Activated naive CD4-positive, alpha-beta T cell (primary cell): ENCODE data around the gene ANKLE1.
"Not testable (repeated sequence)": the region's sequence is repeated elsewhere in the genome, so short reads cannot be mapped to it uniquely, and the experiment has no call there.

Source experiments
- DNase-seq, 4 experiments: peaks; one replicate each; lab custom pipeline; 2025; lab: John Stamatoyannopoulos, UW

ANKLE1 gene

GRCh38 chr19:17246681-17247425, 34.8 kb upstream of the ANKLE1 start:
- DNase-seq = no peak

DNA sequence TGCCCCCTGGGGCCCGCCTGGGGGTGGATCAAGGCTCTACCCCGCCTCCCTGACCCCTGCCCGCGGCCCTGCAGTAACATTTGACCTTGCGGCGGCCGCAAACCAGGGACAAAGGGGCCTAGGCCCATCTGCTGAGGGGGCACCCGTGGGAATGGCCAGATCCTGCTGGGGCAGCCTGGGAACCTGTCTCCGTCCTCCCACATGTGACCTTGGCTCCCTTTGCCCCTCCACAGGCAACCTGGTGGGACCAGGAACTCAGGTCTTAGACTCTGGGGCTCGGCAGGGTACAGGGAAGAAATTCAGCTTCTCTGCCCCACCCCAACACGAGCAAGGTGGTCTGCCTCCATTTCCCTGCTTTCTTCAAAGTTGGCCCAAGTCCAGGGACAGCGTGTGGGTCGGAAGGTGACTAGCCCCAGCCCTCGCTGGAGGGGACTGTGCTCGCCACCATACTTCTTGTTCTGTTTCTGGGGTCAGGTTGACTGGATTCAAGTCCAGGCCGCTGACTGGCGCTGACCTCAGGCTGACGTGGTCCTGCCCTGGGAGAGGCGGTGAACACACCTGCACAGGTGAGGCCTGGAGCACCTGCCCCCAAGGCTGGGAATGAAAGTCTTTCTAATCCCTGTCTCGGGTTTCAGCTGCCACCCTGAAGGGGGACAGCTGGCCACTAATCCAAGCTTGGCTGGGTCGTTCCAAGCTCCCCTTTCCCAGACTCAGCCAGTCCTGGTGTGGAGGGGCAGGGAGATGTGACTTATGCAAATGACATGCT, 33.5 kb upstream of the ANKLE1 start:
- DNase-seq = no peak

DNA sequence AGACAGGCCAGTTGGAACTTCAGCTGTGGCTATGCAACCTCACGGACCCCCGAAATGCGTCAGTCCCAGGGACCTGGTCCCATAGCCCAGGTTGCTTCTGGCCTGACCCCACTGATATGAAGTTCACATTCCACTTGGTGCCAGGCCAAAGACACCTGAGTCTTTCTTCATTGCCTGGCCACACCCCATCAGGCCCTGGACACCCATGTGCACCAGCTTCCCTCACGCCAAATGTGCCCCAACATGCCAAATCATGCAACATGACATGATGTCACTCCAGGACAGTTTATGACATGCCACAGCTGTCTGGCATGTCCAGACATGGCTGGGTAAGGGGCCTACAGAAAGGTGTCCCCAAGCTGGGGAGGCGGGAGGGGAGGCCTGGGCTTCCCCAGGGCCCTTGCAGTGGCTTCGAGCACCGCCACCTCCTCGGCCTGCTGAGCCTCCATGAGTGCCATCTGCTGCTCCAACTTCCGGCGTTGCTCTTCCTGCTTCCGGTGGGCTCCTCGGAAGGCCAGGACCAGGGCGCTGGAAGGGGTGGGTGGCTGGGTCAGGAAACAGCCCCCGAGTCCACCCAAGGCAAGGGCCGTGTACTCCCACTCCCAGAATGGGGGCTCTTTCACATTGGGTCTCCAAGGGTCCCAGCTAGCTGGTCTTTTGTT, 31.7 kb upstream of the ANKLE1 start:
- no peak for DNase-seq

- no peak for DNase-seq
These were observed 27.1 kb upstream of the ANKLE1 start for GRCh38 chr19:17254636-17255035.

DNA sequence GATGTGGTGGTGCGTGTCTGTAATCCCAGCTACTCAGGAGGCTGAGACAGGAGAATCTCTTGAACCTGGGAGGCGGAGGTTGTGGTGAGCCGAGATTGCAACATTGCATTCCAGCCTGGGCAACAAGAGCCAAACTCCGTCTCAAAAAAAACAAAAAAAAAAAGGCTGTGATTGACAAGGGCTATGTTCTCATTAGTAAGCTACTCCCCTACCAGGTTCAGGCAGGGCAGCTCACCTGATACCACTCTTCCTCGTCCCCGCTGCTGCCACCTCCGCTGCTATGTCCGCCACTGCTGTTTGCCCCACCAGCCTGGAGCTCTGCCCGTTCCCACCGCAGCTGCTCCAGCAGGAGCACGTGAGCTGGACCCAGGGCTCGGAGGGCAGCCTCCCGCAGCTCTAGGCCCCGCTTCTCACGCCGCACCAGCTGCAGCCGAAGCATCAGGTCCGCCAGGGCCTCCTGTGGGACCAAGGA, 26.5 kb upstream of the ANKLE1 start:
- DNase-seq = no peak

- DNase-seq = no peak
These were observed 25.6 kb upstream of the ANKLE1 start for GRCh38 chr19:17256130-17256529.

DNA sequence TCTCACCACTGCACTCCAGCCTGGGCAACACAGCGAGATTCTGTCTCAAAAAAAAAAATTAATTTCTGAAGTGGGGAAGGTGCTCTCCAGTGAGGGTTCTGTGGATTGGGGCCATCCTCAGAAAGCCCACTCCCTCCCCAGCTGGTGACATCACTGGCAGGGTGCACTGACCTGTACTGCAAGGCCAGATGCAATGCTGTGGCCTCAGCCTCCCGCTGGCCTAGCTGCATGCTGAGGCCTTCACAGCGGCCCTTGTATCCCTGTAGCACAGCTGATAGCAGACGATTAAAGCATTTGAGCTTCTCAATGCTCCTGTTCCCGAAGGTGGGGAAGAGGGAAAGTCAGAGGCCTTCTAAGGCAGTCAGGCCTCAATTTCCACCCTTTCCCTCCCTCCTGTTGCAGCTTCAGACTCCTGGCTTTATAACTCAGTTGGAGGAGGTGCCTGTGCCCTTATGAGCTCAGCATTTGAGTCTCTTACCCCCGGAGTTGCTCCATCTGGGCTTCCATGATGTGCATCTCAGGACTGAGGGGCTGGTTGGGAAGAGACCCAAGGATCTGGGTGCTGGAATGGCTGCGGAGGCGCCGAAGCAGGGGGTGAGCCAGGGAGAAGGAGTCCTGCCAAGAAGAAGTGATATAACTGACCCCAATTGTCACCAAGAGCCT, 22.5 kb upstream of the ANKLE1 start:
- no peak for DNase-seq

GRCh38 chr19:17259934-17260333, 21.8 kb upstream of the ANKLE1 start:
- no peak for DNase-seq

GRCh38 chr19:17260842-17261325, 20.8 kb upstream of the ANKLE1 start:
- peak; percentile 76 to 87 (median 86) for DNase-seq

DNA sequence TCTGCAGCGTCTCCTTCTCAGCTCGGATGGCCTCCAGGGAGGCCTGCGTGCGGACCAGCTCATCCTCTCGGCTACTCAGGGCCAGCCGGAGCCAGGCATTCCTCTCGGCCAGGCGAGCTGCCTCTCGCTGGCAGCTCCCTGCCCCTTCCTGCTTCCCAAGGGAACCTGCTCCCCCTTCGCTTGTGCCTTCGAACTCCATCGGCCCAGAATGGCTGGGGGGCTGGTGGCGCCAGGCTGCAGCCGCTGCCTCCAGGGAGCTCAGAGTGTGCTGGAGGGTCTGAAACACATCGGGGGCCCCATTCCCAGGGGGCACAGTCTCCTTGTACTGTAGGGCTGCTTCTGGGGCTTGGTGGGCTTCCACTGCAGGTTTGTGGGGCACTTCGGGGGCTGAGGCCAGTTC, 19.1 kb upstream of the ANKLE1 start:
- no peak for DNase-seq

DNA sequence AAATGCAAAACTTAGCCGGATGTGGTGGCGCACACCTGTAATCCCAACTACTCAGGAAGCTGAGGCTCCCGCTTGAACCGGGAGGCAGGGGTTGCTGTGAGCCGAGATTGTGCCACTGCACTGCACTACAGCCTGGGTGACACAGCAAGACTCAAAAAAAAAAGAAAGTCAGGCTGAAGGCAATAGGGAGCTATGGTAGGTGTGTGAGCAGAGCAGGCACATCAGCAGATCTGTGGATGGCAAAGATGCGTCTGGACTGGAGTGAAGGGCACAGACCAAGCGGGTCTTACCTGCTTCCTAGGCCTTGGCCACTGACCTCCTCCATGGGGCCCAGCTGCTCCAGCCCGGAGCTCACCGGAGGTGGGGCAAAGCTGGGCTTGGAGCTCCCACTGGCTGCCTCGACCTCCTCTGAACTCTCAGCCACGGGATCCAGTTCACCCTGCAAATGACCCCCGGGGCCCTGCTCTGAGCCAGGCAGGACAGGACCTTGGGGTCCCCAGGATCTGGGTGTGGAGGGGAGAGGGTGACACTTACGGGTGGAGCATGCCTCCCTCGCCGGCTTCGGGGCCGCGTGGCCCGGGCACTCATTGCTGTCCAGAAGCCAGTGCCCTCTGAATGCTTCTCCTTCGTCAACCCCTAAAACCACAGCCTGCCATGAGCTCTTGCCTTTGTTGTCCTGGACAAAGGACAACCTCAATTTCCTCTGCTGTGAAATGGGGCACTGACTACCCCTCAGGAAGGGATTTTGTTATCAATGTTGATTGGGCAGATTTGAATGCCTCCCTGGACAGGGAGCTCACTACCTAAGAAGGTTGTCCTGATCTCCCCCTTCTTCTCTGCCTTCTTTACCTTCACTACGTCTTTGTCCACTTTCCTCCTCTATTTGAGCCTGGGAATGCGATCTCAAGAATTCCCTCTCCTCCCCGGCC, 17.7 kb upstream of the ANKLE1 start:
- no peak for DNase-seq

GRCh38 chr19:17264641-17264979, 17.1 kb upstream of the ANKLE1 start, which contains the start of gene USHBP1:
USHBP1 (minus strand) TSS chr19:17264745; CDS start chr19:17264299, 446 bp downstream.
- DNase-seq = no peak

- no peak for DNase-seq
These were observed 15.7 kb upstream of the ANKLE1 start for GRCh38 chr19:17266026-17266425.

DNA sequence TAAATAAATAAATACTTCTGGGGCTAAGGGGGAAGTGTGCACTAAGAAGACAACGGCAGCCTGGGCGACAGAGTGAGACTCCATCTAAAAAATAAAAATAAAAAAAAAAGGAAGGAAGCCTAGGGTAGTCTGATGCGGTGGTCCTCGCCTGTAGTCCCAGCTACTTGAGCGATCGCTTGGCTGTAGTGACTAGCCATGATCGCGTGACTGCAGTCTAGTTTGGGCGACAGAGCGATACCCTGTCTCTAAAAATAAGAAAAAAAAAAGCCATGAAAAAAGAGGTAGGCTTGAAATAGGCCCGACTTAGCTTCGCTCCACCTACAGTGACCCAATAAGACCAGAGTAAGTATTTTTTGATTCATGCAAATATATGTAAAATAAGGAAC, 15.1 kb upstream of the ANKLE1 start:
- no peak for DNase-seq

DNA sequence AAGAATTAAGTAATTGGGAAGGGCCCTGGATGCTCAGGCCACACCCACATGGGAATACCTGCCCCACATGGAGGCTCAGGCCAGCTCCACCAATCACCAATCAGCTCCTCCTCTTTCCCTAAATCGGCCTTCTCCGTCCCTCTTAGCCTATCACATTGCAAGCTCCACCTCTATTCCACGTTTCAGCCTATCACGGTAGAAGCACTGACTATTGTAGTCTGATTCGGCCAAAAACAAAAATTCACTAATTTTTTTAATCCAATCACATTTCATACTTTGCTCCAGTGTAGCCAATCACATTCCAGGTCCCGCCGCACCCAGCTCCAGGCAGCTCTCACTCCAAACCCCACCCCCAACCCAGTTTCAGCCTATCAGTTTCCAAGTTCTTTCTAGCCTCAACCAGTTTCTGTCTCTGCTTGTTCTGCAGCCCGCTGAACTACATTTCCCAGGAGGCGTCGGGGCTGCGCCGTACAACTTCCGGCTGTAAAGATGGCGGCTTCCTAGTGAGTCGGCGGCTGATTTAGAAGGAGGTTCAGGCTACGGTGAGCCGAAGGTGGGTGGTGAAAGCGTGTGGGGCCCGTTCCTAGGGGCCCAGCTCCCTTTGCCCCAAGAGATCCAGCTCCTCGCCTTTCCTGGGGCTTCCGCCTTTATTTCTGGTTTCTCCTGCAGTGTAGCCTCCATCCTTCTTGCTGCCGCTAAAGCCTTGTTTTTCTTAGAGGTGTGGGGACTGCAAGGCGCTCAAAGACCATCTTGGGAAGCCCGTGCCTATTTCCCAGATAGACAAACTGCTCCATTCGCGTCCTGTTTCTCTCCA, 14.5 kb upstream of the ANKLE1 start, which contains the start of gene BABAM1:
TSS of gene BABAM1 (plus strand) at position 469 of the 814 bp plus-strand sequence. CDS start 1,364 bp downstream, outside the sequence.
- peak; percentile 63 to 84 (median 76) for DNase-seq

DNA sequence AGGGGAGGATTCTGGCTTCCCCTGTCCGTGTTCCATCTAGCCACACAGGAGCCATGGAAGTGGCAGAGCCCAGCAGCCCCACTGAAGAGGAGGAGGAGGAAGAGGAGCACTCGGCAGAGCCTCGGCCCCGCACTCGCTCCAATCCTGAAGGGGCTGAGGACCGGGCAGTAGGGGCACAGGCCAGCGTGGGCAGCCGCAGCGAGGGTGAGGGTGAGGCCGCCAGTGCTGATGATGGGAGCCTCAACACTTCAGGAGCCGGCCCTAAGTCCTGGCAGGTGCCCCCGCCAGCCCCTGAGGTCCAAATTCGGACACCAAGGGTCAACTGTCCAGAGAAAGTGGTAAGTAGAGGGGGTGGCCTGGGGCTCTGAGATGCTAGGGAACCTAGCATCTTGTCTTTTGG, 12.9 kb upstream of the ANKLE1 start:
- no peak for DNase-seq

DNA sequence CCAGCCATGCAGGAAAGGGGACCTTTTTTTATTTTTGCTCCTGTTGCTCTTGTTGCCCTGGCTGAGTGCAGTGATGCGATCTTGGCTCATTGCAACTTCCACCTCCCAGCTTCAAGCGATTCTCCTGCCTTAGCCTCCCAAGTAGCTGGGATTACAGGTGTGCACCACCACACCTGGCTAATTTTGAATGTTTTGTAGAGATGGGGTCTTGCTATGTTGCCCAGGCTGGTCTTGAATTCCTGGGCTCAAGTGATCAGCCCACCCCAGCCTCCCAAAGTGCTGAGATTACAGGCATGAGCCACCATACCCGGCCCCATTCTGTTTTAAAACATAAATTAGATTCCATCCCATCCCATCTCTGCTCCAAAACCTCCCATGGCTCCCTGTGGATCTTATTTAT, 6.8 kb upstream of the ANKLE1 start:
- not testable (repeated sequence) for DNase-seq

DNA sequence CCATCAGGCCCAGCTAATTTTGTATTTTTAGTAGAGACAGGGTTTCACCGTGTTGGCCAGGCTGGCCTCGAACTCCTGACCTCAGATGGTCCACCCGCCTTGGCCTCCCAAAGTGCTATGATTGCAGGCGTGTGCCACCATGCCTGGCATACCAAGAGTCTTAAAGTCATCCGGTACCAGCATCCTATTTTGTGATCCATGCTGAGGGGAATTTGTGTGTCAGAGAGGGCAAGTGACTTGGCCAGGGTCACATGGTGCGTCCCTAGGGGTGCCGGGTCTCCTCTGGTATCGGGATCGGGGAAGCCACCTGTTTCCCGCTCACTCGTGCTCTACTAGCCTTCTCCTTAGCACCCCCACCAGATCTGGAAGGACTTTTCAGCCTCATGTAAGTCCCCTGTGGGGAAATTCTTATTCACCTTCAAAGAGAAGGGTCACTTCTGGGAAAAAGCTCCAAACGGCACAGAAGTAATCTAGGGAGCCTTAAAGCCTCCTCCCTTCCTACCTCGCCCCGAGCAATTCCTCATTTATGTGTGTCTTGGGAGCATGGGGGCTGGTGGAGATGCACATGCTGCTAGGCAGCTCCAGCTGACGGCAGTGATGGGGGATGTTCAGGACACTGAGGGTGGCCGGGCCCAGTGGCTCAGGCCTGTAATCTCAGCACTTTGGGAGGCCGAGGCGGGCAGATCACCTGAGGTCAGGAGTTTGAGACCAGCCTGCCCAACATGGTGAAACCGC, 6.1 kb upstream of the ANKLE1 start:
- DNase-seq = no peak

DNA sequence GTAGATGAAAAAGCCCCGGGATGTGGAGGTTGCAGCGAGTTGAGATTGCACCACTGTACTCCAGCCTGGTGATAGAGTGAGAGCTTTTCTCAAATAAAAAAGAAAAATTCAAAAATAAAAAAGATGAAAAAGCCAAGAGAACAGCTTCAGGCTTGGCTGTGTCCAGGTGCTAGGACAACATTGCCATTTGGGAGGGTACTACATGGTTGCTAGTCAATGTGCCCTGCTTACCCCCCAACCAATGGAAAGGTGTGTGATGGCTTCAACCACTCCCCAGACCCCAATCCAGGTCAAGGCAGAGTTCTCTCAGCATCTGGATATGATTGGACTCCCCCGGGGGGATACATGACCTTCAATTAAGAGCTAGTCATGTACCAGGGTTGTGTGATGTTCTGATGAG, 2.3 kb upstream of the ANKLE1 start:
- no peak for DNase-seq
